ENCODE measurements around the gene FOXO6. TPM values are rescaled to one million over a fixed set of nuclear protein-coding genes. Genes with fewer than 3 reads are reported as not detected.

Gene FOXO6
- total RNA-seq, 1 donor from 2014 or later, result 0.55 TPM

- intact Hi-C loops (cut with micrococcal nuclease), result no loop called here
- ATAC-seq (ENCODE audit: low read depth), result no peak
- Mint-ChIP-seq H3K4me3 (no peak overlapping the region), H3K27me3 (peaks cover 50% of the 10 kb centered on the region), H3K9me3 (no peaks in the 10 kb centered on the region), H3K27ac (no peak overlapping the region), H3K36me3 (ENCODE audit: low read depth) (no peaks in the 10 kb centered on the region), H3K4me1 (peaks cover 17% of the 10 kb centered on the region)
- ChIA-PET CTCF (no interaction called here), POLR2A (no interaction called here)
- DNase-seq, result no peak
- TF ChIP-seq CTCF (IDR thresholded peaks at IDR 0.05), result no peak
These were observed 24.4 kb downstream of the FOXO6 start for GRCh38 chr1:41385398-41386195.

GRCh38 chr1:41386196-41386663 is 25.0 kb downstream of the FOXO6 start:
- H3K4me3 Mint-ChIP-seq, result no peak overlapping the region
- peaks cover 46% of the 10 kb centered on the region for H3K27me3 Mint-ChIP-seq
- no peaks in the 10 kb centered on the region for H3K36me3 Mint-ChIP-seq (ENCODE audit: low read depth)
- intact Hi-C loops (cut with micrococcal nuclease), result no loop called here
- CTCF ChIA-PET, result no interaction called here
- H3K4me1 Mint-ChIP-seq, result peaks cover 14% of the 10 kb centered on the region
- POLR2A ChIA-PET, result no interaction called here
- no peak overlapping the region for H3K27ac Mint-ChIP-seq
- no peaks in the 10 kb centered on the region for H3K9me3 Mint-ChIP-seq
- no peak for DNase-seq
- ATAC-seq (ENCODE audit: low read depth), result no peak
- no peak for TF ChIP-seq CTCF (IDR thresholded peaks at IDR 0.05)

GRCh38 chr1:41387667-41388091 is 26.4 kb downstream of the FOXO6 start:
- TF ChIP-seq CTCF (IDR thresholded peaks at IDR 0.05), result no peak
- ATAC-seq (ENCODE audit: low read depth) (no peak), DNase-seq (no peak)
- peaks cover 10% of the 10 kb centered on the region for H3K4me1 Mint-ChIP-seq
- POLR2A ChIA-PET, result no interaction called here
- H3K27me3 Mint-ChIP-seq, result peaks cover 42% of the 10 kb centered on the region
- H3K9me3 Mint-ChIP-seq, result no peaks in the 10 kb centered on the region
- H3K27ac Mint-ChIP-seq, result no peak overlapping the region
- no peak overlapping the region for H3K4me3 Mint-ChIP-seq
- intact Hi-C loops (cut with micrococcal nuclease), result no loop called here
- H3K36me3 Mint-ChIP-seq (ENCODE audit: low read depth), result no peaks in the 10 kb centered on the region
- CTCF ChIA-PET, result no interaction called here

- no peaks in the 10 kb centered on the region for H3K36me3 Mint-ChIP-seq (ENCODE audit: low read depth)
- peaks cover 3% of the 10 kb centered on the region for H3K4me1 Mint-ChIP-seq
- ChIA-PET POLR2A (no interaction called here), CTCF (no interaction called here)
- H3K27ac Mint-ChIP-seq, result no peak overlapping the region
- ATAC-seq (ENCODE audit: low read depth) (no peak), DNase-seq (no peak)
- intact Hi-C loops (cut with micrococcal nuclease), result no loop called here
- H3K9me3 Mint-ChIP-seq, result no peaks in the 10 kb centered on the region
- no peak overlapping the region for H3K4me3 Mint-ChIP-seq
- no peak for TF ChIP-seq CTCF (IDR thresholded peaks at IDR 0.05)
- H3K27me3 Mint-ChIP-seq, result peaks cover 37% of the 10 kb centered on the region
These were observed 27.3 kb downstream of the FOXO6 start for GRCh38 chr1:41388510-41388909.

GRCh38 chr1:41389009-41389408 is 27.8 kb downstream of the FOXO6 start:
- DNase-seq (no peak), ATAC-seq (ENCODE audit: low read depth) (no peak)
- no peaks in the 10 kb centered on the region for H3K36me3 Mint-ChIP-seq (ENCODE audit: low read depth)
- TF ChIP-seq CTCF (IDR thresholded peaks at IDR 0.05), result no peak
- intact Hi-C loops (cut with micrococcal nuclease), result no loop called here
- H3K27me3 Mint-ChIP-seq, result peaks cover 36% of the 10 kb centered on the region
- H3K4me1 Mint-ChIP-seq, result no peaks in the 10 kb centered on the region
- ChIA-PET POLR2A (no interaction called here), CTCF (no interaction called here)
- H3K27ac Mint-ChIP-seq, result no peak overlapping the region
- H3K9me3 Mint-ChIP-seq, result no peaks in the 10 kb centered on the region
- H3K4me3 Mint-ChIP-seq, result no peak overlapping the region

Measured in activated B cell treated with CpG ODN at 0.5 μM for 24 hours (primary cell).